Stimulated activated CD4-positive, alpha-beta T cell treated with anti-CD3 and anti-CD28 coated beads, Interleukin-2, amount 100 ng/mL, for 48 hours (primary cell): ENCODE results near the gene MLLT6.

Experiments used
- DNase-seq, 2 donors: peaks; one replicate each; pipeline ENCODE4 v3.0.0-alpha.2; 2020

Gene MLLT6

GRCh38 chr17:38704606-38705522, at the start of gene MLLT6:
MLLT6 (plus strand) TSS chr17:38705273; CDS start chr17:38705633, 360 bp downstream.
- peak; percentile 51 to 56 for DNase-seq

- DNase-seq, result no peak
Observed at GRCh38 chr17:38656959-38657823, 47.9 kb upstream of the MLLT6 start.

GRCh38 chr17:38657824-38658740, 47.0 kb upstream of the MLLT6 start:
- DNase-seq, result no peak

- no peak for DNase-seq
Observed at GRCh38 chr17:38658741-38659345, 46.2 kb upstream of the MLLT6 start.

GRCh38 chr17:38659415-38659814, 45.7 kb upstream of the MLLT6 start:
- no peak for DNase-seq

GRCh38 chr17:38660097-38661025, 44.7 kb upstream of the MLLT6 start:
- DNase-seq, result no peak

- peak in 1 of 2 donors; percentile 41 for DNase-seq
Observed at GRCh38 chr17:38663125-38663751, 41.8 kb upstream of the MLLT6 start.

GRCh38 chr17:38663964-38664644, 41.0 kb upstream of the MLLT6 start:
- DNase-seq, result no peak

GRCh38 chr17:38667099-38667786, 37.8 kb upstream of the MLLT6 start:
- DNase-seq, result peak; percentile 55

- no peak for DNase-seq
Observed at GRCh38 chr17:38667787-38668122, 37.3 kb upstream of the MLLT6 start.

GRCh38 chr17:38669520-38669919, 35.6 kb upstream of the MLLT6 start:
- DNase-seq, result no peak

- no peak for DNase-seq
Observed at GRCh38 chr17:38671939-38672720, 32.9 kb upstream of the MLLT6 start.

- no peak for DNase-seq
Observed at GRCh38 chr17:38672788-38673706, 32.0 kb upstream of the MLLT6 start.

GRCh38 chr17:38673707-38674013, 31.4 kb upstream of the MLLT6 start:
- DNase-seq, result no peak

GRCh38 chr17:38674014-38674748, 30.9 kb upstream of the MLLT6 start:
- no peak for DNase-seq

- peak; percentile 90 to 92 for DNase-seq
Observed at GRCh38 chr17:38674749-38675615, 30.1 kb upstream of the MLLT6 start, which contains the start of gene EPOP. EPOP (minus strand) TSS chr17:38674957; CDS start chr17:38674495, 462 bp downstream.
